ENCODE results near the gene ECSCR.
"Not testable (repeated sequence)": the region's sequence is repeated elsewhere in the genome, so short reads cannot be mapped to it uniquely, and the experiment has no call there.

The ECSCR gene

GRCh38 chr5:139462586-139463276 is at the start of gene ECSCR:
TSS of gene ECSCR (minus strand) at chr5:139462743. CDS start at chr5:139462670, 73 bp downstream.
- DNase-seq, result no peak

- DNase-seq, result not testable (repeated sequence)
Observed at GRCh38 chr5:139504722-139505121, 42.2 kb upstream of the ECSCR start.

GRCh38 chr5:139503879-139504278 is 41.3 kb upstream of the ECSCR start:
- DNase-seq, result not testable (repeated sequence)

- DNase-seq, result not testable (repeated sequence)
Observed at GRCh38 chr5:139503036-139503817, 40.7 kb upstream of the ECSCR start.

- DNase-seq, result no peak
Observed at GRCh38 chr5:139501381-139501780, 38.8 kb upstream of the ECSCR start.

GRCh38 chr5:139495638-139496435 is 33.3 kb upstream of the ECSCR start:
- DNase-seq, result no peak

- no peak for DNase-seq
Observed at GRCh38 chr5:139494832-139495231, 32.3 kb upstream of the ECSCR start.

GRCh38 chr5:139494256-139494655 is 31.7 kb upstream of the ECSCR start:
- no peak for DNase-seq

GRCh38 chr5:139492700-139493192 is 30.2 kb upstream of the ECSCR start:
- DNase-seq, result no peak

GRCh38 chr5:139488260-139488659 is 25.7 kb upstream of the ECSCR start:
- DNase-seq, result no peak

GRCh38 chr5:139486201-139486600 is 23.7 kb upstream of the ECSCR start:
- DNase-seq, result no peak

- not testable (repeated sequence) for DNase-seq
Observed at GRCh38 chr5:139482890-139483208, 20.3 kb upstream of the ECSCR start.

- DNase-seq, result peak; percentile 70
Observed at GRCh38 chr5:139482050-139482889, 19.7 kb upstream of the ECSCR start, which contains the start of gene STING1. TSS of gene STING1 (minus strand) at chr5:139482758. CDS start at chr5:139481704, 1,054 bp downstream.

GRCh38 chr5:139481580-139482049 is 19.1 kb upstream of the ECSCR start:
- DNase-seq, result peak; percentile 32

- DNase-seq, result peak; percentile 52
Observed at GRCh38 chr5:139481122-139481533, 18.6 kb upstream of the ECSCR start.

- DNase-seq, result not testable (repeated sequence)
Observed at GRCh38 chr5:139479729-139480128, 17.2 kb upstream of the ECSCR start.

GRCh38 chr5:139478657-139479423 is 16.3 kb upstream of the ECSCR start:
- DNase-seq, result not testable (repeated sequence)

GRCh38 chr5:139475865-139476617 is 13.5 kb upstream of the ECSCR start:
- DNase-seq, result no peak

- DNase-seq, result no peak
Observed at GRCh38 chr5:139474890-139475791, 12.6 kb upstream of the ECSCR start.

Data from CD4-positive, alpha-beta T cell treated with Interleukin-4 for 4 hours (primary cell).